ENCODE data around the gene SEMA6A. TPM values are rescaled to one million over a fixed set of nuclear protein-coding genes. Genes with fewer than 3 reads are reported as not detected.

The SEMA6A gene
- total RNA-seq, 2 experiments from 2014 or later, result not detected

DNA sequence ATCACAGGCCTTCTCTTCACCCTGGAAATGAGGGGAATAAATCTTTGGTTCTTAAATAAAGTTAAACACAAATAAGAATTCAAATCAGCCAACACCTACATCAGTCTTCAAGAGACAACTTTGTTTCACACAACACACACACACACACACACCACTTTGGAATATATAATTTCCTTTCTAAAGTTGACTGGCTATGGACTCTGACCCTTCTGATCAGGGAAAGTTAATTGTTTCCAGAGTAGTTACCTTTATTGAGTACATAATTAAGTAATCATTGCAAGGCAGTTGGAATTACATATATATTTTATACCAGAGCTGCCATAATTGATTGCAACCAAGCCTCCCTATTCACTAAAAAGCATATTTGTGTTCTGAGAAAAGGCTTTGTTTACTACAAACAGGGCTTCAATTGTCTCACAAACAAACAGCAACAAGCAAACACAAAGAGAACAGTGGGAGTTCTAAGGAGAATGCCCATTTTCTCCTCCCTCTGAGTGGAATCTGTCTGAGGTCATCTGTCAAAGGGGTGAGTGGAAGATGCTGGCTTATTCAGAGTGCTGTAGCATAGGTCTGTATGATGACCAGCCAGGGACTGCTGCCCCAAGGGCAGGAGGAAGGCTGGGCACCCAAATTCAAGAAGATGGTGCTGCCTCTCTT is 136.6 kb downstream of the SEMA6A start:
- Histone ChIP-seq H3K27ac (ENCODE audit: low read depth, low read length, poor library complexity, severe bottlenecking) (no peak overlapping the region), H3K9me3 (ENCODE audit: low read length) (no peaks in the 10 kb centered on the region), H4K20me1 (ENCODE audit: insufficient read depth, low read length) (no peaks in the 10 kb centered on the region), H3K4me2 (ENCODE audit: low read length) (no peak overlapping the region), H3K36me3 (ENCODE audit: insufficient read depth, low read length) (no peaks in the 10 kb centered on the region), H3K79me2 (ENCODE audit: insufficient read depth, low read depth, low read length) (no peaks in the 10 kb centered on the region), H3K4me1 (ENCODE audit: insufficient read depth, low read length, poor library complexity, severe bottlenecking) (no peaks in the 10 kb centered on the region), H3K4me3 (ENCODE audit: low read depth, low read length, poor library complexity, severe bottlenecking) (no peak overlapping the region), H2AFZ (ENCODE audit: low read length) (no peak overlapping the region), H3K9me2 (ENCODE audit: insufficient read depth, low read length) (no peaks in the 10 kb centered on the region)
- intact Hi-C loops (cut with micrococcal nuclease; ENCODE audit: unreplicated experiment), result no loop called here
- DNase-seq (ENCODE audit: low spot score), result no peak
- TF ChIP-seq, protein P1, sequence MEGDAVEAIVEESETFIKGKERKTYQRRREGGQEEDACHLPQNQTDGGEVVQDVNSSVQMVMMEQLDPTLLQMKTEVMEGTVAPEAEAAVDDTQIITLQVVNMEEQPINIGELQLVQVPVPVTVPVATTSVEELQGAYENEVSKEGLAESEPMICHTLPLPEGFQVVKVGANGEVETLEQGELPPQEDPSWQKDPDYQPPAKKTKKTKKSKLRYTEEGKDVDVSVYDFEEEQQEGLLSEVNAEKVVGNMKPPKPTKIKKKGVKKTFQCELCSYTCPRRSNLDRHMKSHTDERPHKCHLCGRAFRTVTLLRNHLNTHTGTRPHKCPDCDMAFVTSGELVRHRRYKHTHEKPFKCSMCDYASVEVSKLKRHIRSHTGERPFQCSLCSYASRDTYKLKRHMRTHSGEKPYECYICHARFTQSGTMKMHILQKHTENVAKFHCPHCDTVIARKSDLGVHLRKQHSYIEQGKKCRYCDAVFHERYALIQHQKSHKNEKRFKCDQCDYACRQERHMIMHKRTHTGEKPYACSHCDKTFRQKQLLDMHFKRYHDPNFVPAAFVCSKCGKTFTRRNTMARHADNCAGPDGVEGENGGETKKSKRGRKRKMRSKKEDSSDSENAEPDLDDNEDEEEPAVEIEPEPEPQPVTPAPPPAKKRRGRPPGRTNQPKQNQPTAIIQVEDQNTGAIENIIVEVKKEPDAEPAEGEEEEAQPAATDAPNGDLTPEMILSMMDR (conservative IDR thresholded peaks at IDR 0.05; ENCODE audit: low read length), result no peak
- no peak for TF ChIP-seq EZH2phosphoT487 (IDR thresholded peaks at IDR 0.05; ENCODE audit: borderline replicate concordance, low read depth, low read length)
- ChIA-PET POLR2A (interaction anchor here (0.6 to 1.1 kb wide), 2 partner anchors 200 to 326 kb away, joined by 3 read pairs; no protein-coding TSS in a partner anchor), CTCF (ENCODE audit: unreplicated experiment) (no interaction called here)
- no TSS peak for BruUV-seq (replicated peaks)

DNA sequence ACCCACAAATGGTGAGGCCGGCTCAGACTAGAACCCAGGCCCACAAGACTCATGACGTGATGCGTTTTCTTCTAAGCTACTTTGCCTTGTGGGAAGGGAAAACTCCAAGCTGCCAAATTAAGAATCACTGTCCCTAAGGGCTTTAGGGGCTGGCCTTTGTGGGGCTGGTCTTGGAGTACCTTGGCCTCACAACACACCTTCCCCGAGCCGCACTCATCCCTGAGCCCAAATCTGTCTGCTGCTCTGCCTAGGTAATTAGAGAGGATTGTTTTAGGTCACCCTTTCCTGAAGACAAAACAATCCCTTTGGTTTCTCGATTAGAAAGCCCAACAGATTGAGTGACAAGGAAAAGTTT is 137.3 kb downstream of the SEMA6A start:
- no peaks in the 10 kb centered on the region for H3K36me3 ChIP-seq (ENCODE audit: insufficient read depth, low read length)
- ChIA-PET POLR2A (no interaction called here), CTCF (ENCODE audit: unreplicated experiment) (no interaction called here)
- H3K4me1 ChIP-seq (ENCODE audit: insufficient read depth, low read length, poor library complexity, severe bottlenecking), result no peaks in the 10 kb centered on the region
- intact Hi-C loops (cut with micrococcal nuclease; ENCODE audit: unreplicated experiment), result no loop called here
- H3K4me3 ChIP-seq (ENCODE audit: low read depth, low read length, poor library complexity, severe bottlenecking), result no peak overlapping the region
- no peaks in the 10 kb centered on the region for H4K20me1 ChIP-seq (ENCODE audit: insufficient read depth, low read length)
- no peak overlapping the region for H2AFZ ChIP-seq (ENCODE audit: low read length)
- no peak overlapping the region for H3K27ac ChIP-seq (ENCODE audit: low read depth, low read length, poor library complexity, severe bottlenecking)
- no peaks in the 10 kb centered on the region for H3K79me2 ChIP-seq (ENCODE audit: insufficient read depth, low read depth, low read length)
- TF ChIP-seq, protein P1 (conservative IDR thresholded peaks at IDR 0.05; ENCODE audit: low read length), result no peak
- no peak for TF ChIP-seq EZH2phosphoT487 (IDR thresholded peaks at IDR 0.05; ENCODE audit: borderline replicate concordance, low read depth, low read length)
- no peaks in the 10 kb centered on the region for H3K9me2 ChIP-seq (ENCODE audit: insufficient read depth, low read length)
- BruUV-seq (replicated peaks), result no TSS peak
- no peak overlapping the region for H3K4me2 ChIP-seq (ENCODE audit: low read length)
- no peaks in the 10 kb centered on the region for H3K9me3 ChIP-seq (ENCODE audit: low read length)
- DNase-seq (ENCODE audit: low spot score), result no peak

DNA sequence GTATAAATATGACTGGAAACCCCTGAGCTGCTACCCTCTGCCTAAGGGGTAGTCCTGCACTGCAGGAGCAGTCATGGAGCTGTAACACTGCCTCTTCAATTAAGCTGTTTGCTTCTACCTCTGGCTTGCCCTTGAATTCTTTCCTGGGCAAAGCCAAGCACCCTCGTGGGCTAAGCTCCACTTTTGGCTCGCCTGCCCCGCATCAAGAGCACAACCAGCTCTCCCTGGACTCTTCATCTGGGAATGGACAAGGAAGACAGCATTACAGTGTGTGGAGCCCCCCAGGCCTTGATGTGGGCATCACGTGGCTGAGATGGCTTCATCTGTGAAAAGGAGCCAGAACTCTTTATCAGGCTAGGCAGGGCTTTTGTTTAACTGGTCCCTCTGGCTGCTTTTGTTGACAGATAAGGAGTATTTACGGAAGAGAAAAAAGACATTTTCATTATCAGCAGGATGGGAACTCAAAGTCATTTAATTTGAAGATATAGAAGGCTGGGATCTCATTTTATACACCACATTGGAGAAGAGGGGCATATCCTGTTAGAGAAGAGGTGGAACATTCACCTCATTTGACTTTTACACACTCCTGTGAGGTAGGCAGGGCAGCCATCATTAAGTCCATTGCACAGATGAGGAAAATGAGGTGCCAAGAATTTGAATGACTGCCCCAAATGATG is 137.8 kb downstream of the SEMA6A start:
- H3K9me2 ChIP-seq (ENCODE audit: insufficient read depth, low read length), result no peaks in the 10 kb centered on the region
- H3K27ac ChIP-seq (ENCODE audit: low read depth, low read length, poor library complexity, severe bottlenecking), result no peak overlapping the region
- H3K4me1 ChIP-seq (ENCODE audit: insufficient read depth, low read length, poor library complexity, severe bottlenecking), result no peaks in the 10 kb centered on the region
- H3K79me2 ChIP-seq (ENCODE audit: insufficient read depth, low read depth, low read length), result no peaks in the 10 kb centered on the region
- no TSS peak for BruUV-seq (replicated peaks)
- CTCF ChIA-PET (ENCODE audit: unreplicated experiment), result no interaction called here
- H3K4me2 ChIP-seq (ENCODE audit: low read length), result no peak overlapping the region
- no peak overlapping the region for H2AFZ ChIP-seq (ENCODE audit: low read length)
- no peaks in the 10 kb centered on the region for H4K20me1 ChIP-seq (ENCODE audit: insufficient read depth, low read length)
- H3K36me3 ChIP-seq (ENCODE audit: insufficient read depth, low read length), result no peaks in the 10 kb centered on the region
- no peaks in the 10 kb centered on the region for H3K9me3 ChIP-seq (ENCODE audit: low read length)
- intact Hi-C loops (cut with micrococcal nuclease; ENCODE audit: unreplicated experiment), result no loop called here
- DNase-seq (ENCODE audit: low spot score), result no peak
- no peak for TF ChIP-seq EZH2phosphoT487 (IDR thresholded peaks at IDR 0.05; ENCODE audit: borderline replicate concordance, low read depth, low read length)
- TF ChIP-seq, protein P1 (conservative IDR thresholded peaks at IDR 0.05; ENCODE audit: low read length), result no peak
- H3K4me3 ChIP-seq (ENCODE audit: low read depth, low read length, poor library complexity, severe bottlenecking), result no peak overlapping the region
- POLR2A ChIA-PET, result no interaction called here
